Embryonic facial prominence (tissue), 1 donor: ENCODE data around the gene KRT1.
"Not testable (repeated sequence)": the region's sequence is repeated elsewhere in the genome, so short reads cannot be mapped to it uniquely, and the experiment has no call there.

Experiments
- DNase-seq: peaks from one replicate; pipeline ENCODE4 v3.0.0-alpha.2; 2016; ENCODE audit errors: extremely low spot score

The KRT1 gene

GRCh38 chr12:52680363-52680762 is at the start of gene KRT1:
Gene KRT1, minus strand, starts transcription at chr12:52680407. Its CDS starts 59 bp downstream, at chr12:52680348.
- DNase-seq: no peak

DNA sequence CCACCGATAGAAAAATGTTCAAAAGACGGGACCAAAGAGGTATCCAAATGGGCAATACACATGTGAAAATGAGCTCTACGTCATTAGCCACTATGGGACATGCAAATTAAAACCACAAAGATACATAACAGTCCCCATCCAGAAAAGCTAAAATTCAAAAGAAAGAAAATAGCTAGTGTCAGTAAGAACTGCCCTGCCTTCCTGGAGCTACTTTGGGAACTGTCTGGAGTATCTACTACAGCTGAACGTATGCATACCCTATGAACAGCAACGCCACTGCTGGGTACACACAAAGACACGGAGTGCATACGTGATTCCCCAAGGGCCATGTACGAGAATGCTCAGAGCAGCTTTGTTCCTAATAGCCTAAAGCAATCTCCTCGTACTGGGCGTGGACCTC is 48.9 kb upstream of the KRT1 start:
- DNase-seq: no peak

DNA sequence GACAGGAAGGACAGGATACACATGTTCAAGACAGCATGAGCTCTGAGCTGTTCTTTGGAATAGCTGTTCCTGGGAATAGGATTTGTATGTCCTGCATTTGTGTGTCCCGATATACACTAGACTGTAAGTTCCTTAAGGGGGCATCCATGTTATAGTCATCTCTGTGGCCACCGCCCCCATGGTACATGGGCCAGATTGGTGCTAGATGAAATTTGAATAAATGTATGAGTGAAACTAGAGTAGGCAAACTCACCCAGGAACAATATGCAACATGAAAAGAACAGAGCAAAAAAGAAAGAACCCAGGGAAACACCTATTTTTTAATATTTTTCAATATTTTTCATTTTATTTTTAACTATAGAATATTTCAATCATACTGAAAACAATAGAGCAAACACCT is 48.2 kb upstream of the KRT1 start:
- DNase-seq: no peak

DNA sequence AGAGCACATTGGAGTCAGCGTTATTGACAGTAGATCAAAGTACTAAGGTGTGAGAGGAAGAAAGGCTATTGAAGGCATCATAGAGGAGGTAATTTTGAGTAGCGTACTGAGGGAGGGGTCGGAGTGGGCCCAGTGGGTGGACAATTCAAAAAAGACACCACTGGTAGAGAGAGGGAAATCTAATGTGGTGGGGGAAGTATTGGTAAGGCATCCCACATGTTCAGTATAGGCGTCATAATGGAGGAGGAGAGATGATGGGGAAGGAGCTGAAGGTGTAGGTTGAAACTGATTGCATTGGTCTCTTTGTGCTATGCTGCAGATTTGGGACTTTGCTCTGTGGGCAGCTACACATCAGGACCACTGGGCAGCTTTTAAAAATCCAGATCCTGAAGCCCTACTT is 46.8 kb upstream of the KRT1 start:
- no peak for DNase-seq

DNA sequence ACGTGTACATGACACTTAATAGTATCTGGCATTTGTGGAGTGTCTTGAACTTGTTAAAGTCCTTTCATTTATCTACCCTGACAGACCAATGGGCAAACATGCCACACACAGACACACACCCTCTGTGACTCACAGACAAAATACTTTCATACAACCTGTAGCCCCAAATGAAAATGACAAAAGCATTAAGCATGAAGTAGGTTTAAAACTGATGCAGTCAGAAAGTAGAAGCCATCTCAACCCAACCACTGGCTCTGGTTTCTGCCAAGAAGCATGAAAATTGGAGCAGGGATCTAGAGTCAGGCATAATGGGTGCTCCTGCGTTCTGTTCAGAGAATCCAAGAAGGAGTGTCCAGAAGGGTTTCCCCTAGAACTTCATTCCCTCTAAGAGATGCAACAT is 46.2 kb upstream of the KRT1 start:
- DNase-seq: no peak

DNA sequence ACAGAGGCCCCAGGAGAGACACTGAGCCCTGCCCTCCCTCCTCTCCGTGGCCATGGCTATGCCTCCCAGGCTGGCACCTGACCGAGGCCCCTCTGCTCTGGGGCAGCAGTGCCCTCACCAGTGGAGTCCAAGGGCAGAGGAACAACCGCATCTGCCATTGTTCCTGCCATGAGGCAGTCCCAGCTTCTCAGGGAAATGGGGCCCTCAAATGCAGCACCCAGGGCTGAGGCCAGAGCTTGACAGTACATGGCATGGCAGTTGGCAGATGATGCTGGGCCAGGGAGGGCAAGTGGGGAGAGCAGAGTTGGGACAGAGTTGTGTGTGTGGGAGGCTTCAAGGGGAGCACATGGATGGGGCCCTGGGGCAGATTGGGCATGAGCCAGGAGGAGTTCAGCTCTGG is 44.2 kb upstream of the KRT1 start:
- DNase-seq: no peak

GRCh38 chr12:52722680-52723079 is 42.5 kb upstream of the KRT1 start:
- DNase-seq: no peak

DNA sequence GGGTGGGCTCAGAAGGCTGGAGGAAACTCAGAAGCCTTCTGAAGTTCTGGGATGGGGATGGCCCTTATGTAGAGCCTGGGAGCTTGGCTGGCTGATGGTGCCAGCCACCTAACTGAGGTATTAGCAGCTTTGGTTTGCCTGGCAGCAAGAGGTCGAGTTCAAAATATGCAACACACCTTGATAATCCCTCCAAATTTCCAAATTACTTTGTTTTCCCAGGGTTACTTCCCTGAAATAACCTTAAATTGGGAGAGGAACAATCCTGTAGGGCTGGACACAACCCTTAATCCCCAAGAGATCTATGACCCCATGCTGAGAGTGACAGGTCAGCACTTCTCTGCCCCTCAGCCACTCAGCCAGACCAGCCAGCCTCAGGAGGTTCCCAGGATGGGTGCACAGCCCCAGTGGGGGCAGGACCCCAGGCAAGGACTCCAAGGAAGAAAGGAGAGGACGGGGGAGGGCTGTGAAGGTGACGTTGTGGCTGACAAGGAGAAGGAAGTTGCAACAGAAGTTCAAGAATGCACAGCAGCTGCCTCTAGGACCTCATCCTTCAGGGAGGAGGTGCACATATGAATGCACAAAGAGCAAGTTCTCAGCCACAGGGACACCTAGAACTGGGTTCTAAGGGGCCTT is 41.7 kb upstream of the KRT1 start:
- DNase-seq: no peak

DNA sequence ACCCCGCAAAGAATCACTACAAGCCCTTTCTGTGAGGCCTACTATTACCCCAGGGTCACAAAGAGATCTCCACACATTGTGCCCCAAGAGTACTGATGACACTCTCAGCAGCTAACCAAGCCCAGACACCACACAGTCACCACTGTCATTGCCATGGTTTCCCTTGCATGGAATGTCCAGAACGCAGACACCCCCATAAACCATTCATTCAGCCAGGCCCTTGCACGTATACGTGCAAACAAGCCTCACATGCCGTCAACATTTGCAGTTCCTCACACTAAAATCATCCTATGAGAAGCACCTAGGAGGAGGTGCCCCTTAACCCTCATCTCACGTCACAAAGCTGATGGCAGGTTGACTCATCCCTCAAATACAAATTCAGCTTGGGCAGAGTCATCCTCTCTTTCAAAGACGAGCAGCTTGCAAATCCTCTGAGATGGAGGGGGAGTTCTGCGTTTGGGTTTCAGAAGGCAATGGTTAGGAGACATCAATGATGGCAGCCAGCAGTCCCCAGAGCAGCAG is 40.2 kb upstream of the KRT1 start:
- no peak for DNase-seq

- no peak for DNase-seq
These were observed 35.9 kb upstream of the KRT1 start for GRCh38 chr12:52716061-52716460.

GRCh38 chr12:52715416-52715815 is 35.2 kb upstream of the KRT1 start:
- DNase-seq: no peak

- DNase-seq: no peak
These were observed 34.7 kb upstream of the KRT1 start for GRCh38 chr12:52714887-52715281.

DNA sequence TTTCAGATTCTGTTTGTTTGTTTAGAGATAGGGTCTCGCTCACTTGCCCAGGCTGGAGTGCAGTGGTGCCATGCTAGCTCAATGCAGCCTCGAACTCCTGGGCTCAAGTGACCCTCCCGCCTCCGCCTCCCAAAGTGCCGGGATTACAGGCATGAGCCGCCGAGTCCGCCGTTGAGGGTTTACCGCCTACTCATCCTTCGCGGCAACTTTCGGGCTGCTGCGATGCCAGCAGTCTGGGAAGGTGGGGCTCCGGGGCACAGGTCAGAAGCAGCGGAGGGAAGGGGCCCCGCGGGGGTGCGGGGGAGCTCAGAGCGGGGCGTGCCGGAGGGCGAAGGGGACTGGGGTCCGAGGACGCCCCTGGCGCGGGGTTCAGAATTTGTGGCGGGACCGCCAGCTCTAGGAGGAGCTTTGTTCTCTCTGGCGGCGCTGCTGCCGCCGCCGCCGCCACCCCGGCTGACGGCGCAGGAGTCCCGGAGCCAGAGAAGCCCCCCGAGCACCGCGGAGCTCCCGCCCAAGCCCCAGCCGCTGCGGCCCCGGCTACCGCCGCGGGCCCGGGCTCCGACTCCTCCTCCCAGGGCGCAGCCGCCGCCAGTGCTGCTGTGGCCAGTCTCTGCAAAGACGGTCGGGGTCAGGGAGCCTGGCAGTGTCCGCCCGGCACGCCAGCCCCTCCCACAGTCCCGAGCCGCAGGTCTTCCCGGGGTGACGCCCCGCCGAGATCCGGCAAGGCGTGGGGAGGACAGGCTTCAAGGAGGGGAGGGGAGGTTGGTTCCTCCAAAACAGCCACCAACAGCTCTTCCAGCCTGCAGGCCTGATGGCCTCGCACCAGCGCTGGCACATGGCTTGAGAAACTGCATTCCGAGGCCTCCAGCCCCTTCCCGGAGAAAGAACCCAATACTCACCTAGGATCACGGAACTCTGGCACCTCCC is 34.0 kb upstream of the KRT1 start:
- no peak for DNase-seq

- not testable (repeated sequence) for DNase-seq
These were observed 31.9 kb upstream of the KRT1 start for GRCh38 chr12:52712122-52712521.

GRCh38 chr12:52710730-52711129 is 30.5 kb upstream of the KRT1 start:
- DNase-seq: no peak

DNA sequence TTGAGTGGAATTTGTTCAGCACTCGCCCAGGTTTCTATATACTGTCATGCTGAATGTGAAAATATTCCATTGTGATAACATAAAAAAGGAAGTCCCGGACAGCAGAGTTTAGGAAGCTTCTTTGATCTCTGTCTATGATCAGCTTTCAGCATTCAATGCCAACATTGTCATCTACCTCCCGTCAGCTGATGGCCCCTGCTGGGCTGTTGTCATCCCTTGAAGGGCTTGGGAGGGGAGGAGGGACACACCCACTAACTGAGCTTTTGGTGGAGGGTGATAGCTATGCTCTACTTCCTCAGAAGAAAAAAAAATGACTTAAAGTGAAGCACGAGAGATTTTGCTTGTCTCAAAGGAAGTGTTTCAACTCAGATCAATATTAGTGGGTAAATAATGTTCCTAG is 27.8 kb upstream of the KRT1 start:
- no peak for DNase-seq

GRCh38 chr12:52704464-52704863 is 24.3 kb upstream of the KRT1 start:
- no peak for DNase-seq

- DNase-seq: no peak
These were observed 23.7 kb upstream of the KRT1 start for GRCh38 chr12:52703878-52704277.

DNA sequence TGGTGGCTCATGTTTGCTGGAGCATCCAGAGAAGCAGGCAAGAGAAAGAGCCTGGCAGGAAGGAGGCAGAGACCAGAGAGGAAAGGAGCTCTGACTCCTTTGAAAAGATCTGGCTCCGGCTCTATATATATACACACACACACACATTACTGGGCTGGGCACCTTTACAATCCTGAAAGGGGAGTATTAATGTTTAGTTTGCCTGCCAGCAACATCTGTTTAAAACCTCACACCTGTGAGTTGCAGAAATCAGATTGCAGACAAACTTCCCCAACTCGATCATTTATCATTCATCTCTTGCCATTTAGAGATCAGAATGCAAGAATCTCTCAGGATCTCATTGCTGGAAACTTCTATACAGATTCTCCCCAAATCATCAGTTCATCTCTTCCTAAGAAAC is 23.2 kb upstream of the KRT1 start, which contains the start of gene KRT77:
Gene KRT77 (minus strand): TSS at position 101 of the 400 bp plus-strand sequence. CDS start 90 bp downstream, at position 11.
- no peak for DNase-seq

DNA sequence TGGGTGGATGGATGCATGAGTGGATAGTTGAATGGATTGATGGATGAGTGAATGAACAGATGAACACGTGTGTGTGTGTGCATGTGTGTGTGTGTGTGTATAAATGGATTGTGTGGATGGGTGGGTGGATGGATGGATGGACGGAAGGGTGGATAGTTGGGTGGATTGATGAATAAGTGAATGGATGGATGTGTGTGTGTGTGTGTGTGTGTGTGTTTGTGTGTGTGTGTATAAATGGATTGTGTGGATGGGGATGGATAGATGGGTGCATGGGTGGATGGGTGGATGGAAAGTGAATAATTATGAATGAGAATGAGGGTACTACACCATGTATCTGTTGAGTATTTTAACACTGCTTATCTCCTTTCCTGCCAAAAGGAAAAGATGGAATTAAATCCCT is 22.1 kb upstream of the KRT1 start:
- no peak for DNase-seq

- DNase-seq: no peak
These were observed 21.1 kb upstream of the KRT1 start for GRCh38 chr12:52701281-52701680.

DNA sequence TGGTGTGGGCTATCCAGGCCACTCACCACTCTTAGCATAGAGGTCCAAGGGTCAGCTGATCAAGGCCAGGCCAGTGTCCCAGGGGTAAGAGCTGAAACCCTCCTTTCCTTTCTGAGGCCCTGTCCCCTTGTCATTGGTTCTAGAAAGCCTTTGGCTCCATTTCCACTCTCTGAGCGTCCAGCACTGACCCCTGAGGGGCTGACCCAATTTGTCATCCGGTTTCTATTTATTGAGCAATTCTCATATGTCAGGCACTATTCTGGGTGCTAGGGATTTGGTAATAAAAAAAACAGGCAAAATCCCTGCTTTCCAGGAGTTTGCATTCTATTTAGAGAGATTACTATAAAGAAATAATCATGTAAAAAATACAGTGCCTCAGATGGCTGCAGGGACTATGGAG is 19.8 kb upstream of the KRT1 start:
- no peak for DNase-seq

GRCh38 chr12:52699373-52699772 is 19.2 kb upstream of the KRT1 start:
- no peak for DNase-seq
